Measurements from ENCODE around the gene BAX. TPM values are rescaled to one million over a fixed set of nuclear protein-coding genes. Genes with fewer than 3 reads are reported as not detected.
"Not testable (repeated sequence)": the region's sequence is repeated elsewhere in the genome, so short reads cannot be mapped to it uniquely, and the experiment has no call there.

The BAX gene
- total RNA-seq, result 100 to 1,000 TPM; 310 to 324 TPM

- CTCF ChIA-PET, result interaction anchor here (1.2 to 1.5 kb wide), 5 partner anchors 10 to 160 kb away, joined by 3 to 7 read pairs (median 5); partner anchors contain the start of gene RUVBL2
- peak; percentile 94 for DNase-seq
- Mint-ChIP-seq H3K9me3 (no peaks in the 10 kb centered on the region), H3K4me3 (peak within 1 kb of the TSS; percentile 77), H3K36me3 (ENCODE audit: low read depth) (peaks cover 39% of the 10 kb centered on the region), H3K27me3 (no peaks in the 10 kb centered on the region), H3K27ac (peak within 1 kb of the TSS; percentile 89), H3K4me1 (peaks cover 46% of the 10 kb centered on the region)
- POLR2A ChIA-PET, result interaction anchor here (0.6 to 0.7 kb wide), 3 partner anchors 13 to 167 kb away, joined by 3 to 7 read pairs (median 4); no protein-coding TSS in a partner anchor
Measured at GRCh38 chr19:48954595-48955307, at the start of gene BAX. TSS of gene BAX (plus strand) at chr19:48954875. CDS start at chr19:48954929, 54 bp downstream.

- peaks cover 29% of the 10 kb centered on the region for H3K4me1 Mint-ChIP-seq
- H3K4me3 Mint-ChIP-seq, result no peak overlapping the region
- POLR2A ChIA-PET, result no interaction called here
- H3K27ac Mint-ChIP-seq, result no peak overlapping the region
- CTCF ChIA-PET, result interaction anchor here (1.2 to 1.3 kb wide), 2 partner anchors 19 to 27 kb away, joined by 4 read pairs; partner anchors contain the start of gene DHDH
- no peaks in the 10 kb centered on the region for H3K27me3 Mint-ChIP-seq
- no peaks in the 10 kb centered on the region for H3K9me3 Mint-ChIP-seq
- DNase-seq, result no peak
- peaks cover 63% of the 10 kb centered on the region for H3K36me3 Mint-ChIP-seq (ENCODE audit: low read depth)
Measured at GRCh38 chr19:48905664-48906063, 49.0 kb upstream of the BAX start.

- Mint-ChIP-seq H3K27me3 (no peaks in the 10 kb centered on the region), H3K4me1 (peaks cover 24% of the 10 kb centered on the region), H3K36me3 (ENCODE audit: low read depth) (peaks cover 63% of the 10 kb centered on the region), H3K4me3 (no peak overlapping the region), H3K9me3 (no peaks in the 10 kb centered on the region), H3K27ac (no peak overlapping the region)
- ChIA-PET CTCF (interaction anchor here (0.6 to 1.3 kb wide), 3 partner anchors 10 to 332 kb away, joined by 3 to 4 read pairs (median 3); no protein-coding TSS in a partner anchor), POLR2A (no interaction called here)
- DNase-seq, result no peak
Measured at GRCh38 chr19:48906324-48906723, 48.4 kb upstream of the BAX start.

- ChIA-PET POLR2A (no interaction called here), CTCF (no interaction called here)
- no peak overlapping the region for H3K4me3 Mint-ChIP-seq
- H3K4me1 Mint-ChIP-seq, result peaks cover 13% of the 10 kb centered on the region
- H3K27me3 Mint-ChIP-seq, result no peaks in the 10 kb centered on the region
- H3K27ac Mint-ChIP-seq, result no peak overlapping the region
- no peak for DNase-seq
- H3K9me3 Mint-ChIP-seq, result no peaks in the 10 kb centered on the region
- peaks cover 60% of the 10 kb centered on the region for H3K36me3 Mint-ChIP-seq (ENCODE audit: low read depth)
Measured at GRCh38 chr19:48907671-48908070, 47.0 kb upstream of the BAX start.

GRCh38 chr19:48909424-48910077, 45.1 kb upstream of the BAX start:
- peaks cover 67% of the 10 kb centered on the region for H3K36me3 Mint-ChIP-seq (ENCODE audit: low read depth)
- H3K4me3 Mint-ChIP-seq, H3K27me3 Mint-ChIP-seq, POLR2A ChIA-PET, H3K9me3 Mint-ChIP-seq, H3K4me1 Mint-ChIP-seq, H3K27ac Mint-ChIP-seq, DNase-seq: not testable (repeated sequence)
- CTCF ChIA-PET, result interaction anchor here (0.7 to 1.1 kb wide), 2 partner anchors 50 to 90 kb away, joined by 3 read pairs; no protein-coding TSS in a partner anchor

- Mint-ChIP-seq H3K4me1 (peaks cover 2% of the 10 kb centered on the region), H3K27ac (no peak overlapping the region), H3K4me3 (no peak overlapping the region), H3K27me3 (no peaks in the 10 kb centered on the region), H3K36me3 (ENCODE audit: low read depth) (peaks cover 61% of the 10 kb centered on the region), H3K9me3 (no peaks in the 10 kb centered on the region)
- CTCF ChIA-PET, result interaction anchor here (0.6 to 0.8 kb wide), 3 partner anchors 9 to 547 kb away, joined by 3 read pairs; no protein-coding TSS in a partner anchor
- DNase-seq, result no peak
- POLR2A ChIA-PET, result no interaction called here
Measured at GRCh38 chr19:48910803-48911202, 43.9 kb upstream of the BAX start.

GRCh38 chr19:48913114-48913889, 41.4 kb upstream of the BAX start:
- DNase-seq, result peak; percentile 34
- peaks cover 61% of the 10 kb centered on the region for H3K36me3 Mint-ChIP-seq (ENCODE audit: low read depth)
- no peaks in the 10 kb centered on the region for H3K4me1 Mint-ChIP-seq
- H3K4me3 Mint-ChIP-seq, result no peak overlapping the region
- CTCF ChIA-PET, result interaction anchor here (0.6 kb wide), 1 partner anchor 12 kb away, joined by 5 read pairs; no protein-coding TSS in a partner anchor
- H3K9me3 Mint-ChIP-seq, result no peaks in the 10 kb centered on the region
- H3K27ac Mint-ChIP-seq, result no peak overlapping the region
- H3K27me3 Mint-ChIP-seq, result no peaks in the 10 kb centered on the region
- POLR2A ChIA-PET, result no interaction called here

GRCh38 chr19:48914181-48914580, 40.5 kb upstream of the BAX start:
- Mint-ChIP-seq H3K27ac (no peak overlapping the region), H3K4me3 (no peak overlapping the region), H3K4me1 (no peaks in the 10 kb centered on the region), H3K36me3 (ENCODE audit: low read depth) (peaks cover 62% of the 10 kb centered on the region), H3K9me3 (no peaks in the 10 kb centered on the region), H3K27me3 (no peaks in the 10 kb centered on the region)
- no peak for DNase-seq
- POLR2A ChIA-PET, result no interaction called here
- CTCF ChIA-PET, result interaction anchor here (0.6 kb wide), 1 partner anchor 965 kb away, joined by 4 read pairs; no protein-coding TSS in a partner anchor

GRCh38 chr19:48915757-48916156, 38.9 kb upstream of the BAX start:
- ChIA-PET CTCF (interaction anchor here (0.9 to 1.6 kb wide), 2 partner anchors 17 to 30 kb away, joined by 3 to 4 read pairs; partner anchors contain the start of gene DHDH), POLR2A (no interaction called here)
- H3K4me3 Mint-ChIP-seq, result no peak overlapping the region
- H3K27me3 Mint-ChIP-seq, result no peaks in the 10 kb centered on the region
- no peaks in the 10 kb centered on the region for H3K9me3 Mint-ChIP-seq
- no peaks in the 10 kb centered on the region for H3K4me1 Mint-ChIP-seq
- H3K36me3 Mint-ChIP-seq (ENCODE audit: low read depth), result peaks cover 51% of the 10 kb centered on the region
- no peak for DNase-seq
- H3K27ac Mint-ChIP-seq, result no peak overlapping the region

- Mint-ChIP-seq H3K27ac (no peak overlapping the region), H3K27me3 (no peaks in the 10 kb centered on the region), H3K9me3 (no peaks in the 10 kb centered on the region), H3K4me1 (no peaks in the 10 kb centered on the region), H3K36me3 (ENCODE audit: low read depth) (peaks cover 44% of the 10 kb centered on the region), H3K4me3 (no peak overlapping the region)
- ChIA-PET POLR2A (no interaction called here), CTCF (interaction anchor here (1.5 kb wide), 1 partner anchor 15 kb away, joined by 4 read pairs; no protein-coding TSS in a partner anchor)
- DNase-seq, result no peak
Measured at GRCh38 chr19:48918071-48918470, 36.6 kb upstream of the BAX start.

- Mint-ChIP-seq H3K27ac (no peak overlapping the region), H3K4me1 (no peaks in the 10 kb centered on the region), H3K9me3 (no peaks in the 10 kb centered on the region), H3K4me3 (no peak overlapping the region), H3K27me3 (no peaks in the 10 kb centered on the region), H3K36me3 (ENCODE audit: low read depth) (peaks cover 42% of the 10 kb centered on the region)
- ChIA-PET CTCF (interaction anchor here (0.5 to 2.2 kb wide), 4 partner anchors 8 to 38 kb away, joined by 3 to 5 read pairs (median 4); partner anchors contain the start of gene NUCB1), POLR2A (no interaction called here)
- peak; percentile 22 for DNase-seq
Measured at GRCh38 chr19:48918801-48919247, 35.9 kb upstream of the BAX start.

GRCh38 chr19:48919271-48919670, 35.4 kb upstream of the BAX start:
- CTCF ChIA-PET, result interaction anchor here (1.1 to 2.2 kb wide), 4 partner anchors 8 to 74 kb away, joined by 3 to 5 read pairs (median 4); partner anchors contain the start of genes GYS1, NUCB1 and RUVBL2
- H3K27ac Mint-ChIP-seq, H3K9me3 Mint-ChIP-seq, DNase-seq, POLR2A ChIA-PET, H3K4me1 Mint-ChIP-seq, H3K4me3 Mint-ChIP-seq, H3K27me3 Mint-ChIP-seq: not testable (repeated sequence)
- peaks cover 39% of the 10 kb centered on the region for H3K36me3 Mint-ChIP-seq (ENCODE audit: low read depth)

Measured in activated CD4-positive, alpha-beta T cell treated with anti-CD3 and anti-CD28 coated beads, Interleukin-2, amount 10 ng/mL, durations not matched to agents 7 days and 5 days (primary cell).